Upper lobe of right lung (tissue), 1 donor: ENCODE data around the gene TSPEAR. TPM values are rescaled to one million over a fixed set of nuclear protein-coding genes. Genes with fewer than 3 reads are reported as not detected.

ENCODE experiments used
- ATAC-seq: fragments of 200-7000 bp; cut with Tn5 transposase; one replicate; pipeline ENCODE4 v1.9.1; 2020; ENCODE audit warnings: mild to moderate bottlenecking, moderate library complexity
- DNase-seq: peaks from one replicate; pipeline ENCODE4 v3.0.0-alpha.2; 2020
- H3K27ac ChIP-seq: fragments of 200-600 bp; one replicate; pipeline ENCODE4 v1.8.0; 2022
- H3K27me3 ChIP-seq: fragments of 200-600 bp; one replicate; pipeline ENCODE4 v1.8.0; 2022; ENCODE audit warnings: mild to moderate bottlenecking
- H3K36me3 ChIP-seq: fragments of 200-600 bp; one replicate; pipeline ENCODE4 v1.8.0; 2022
- H3K4me1 ChIP-seq: fragments of 200-600 bp; one replicate; pipeline ENCODE4 v1.8.0; 2022
- H3K4me3 ChIP-seq: fragments of 200-600 bp; one replicate; pipeline ENCODE4 v1.8.0; 2022; ENCODE audit warnings: mild to moderate bottlenecking
- H3K9me3 ChIP-seq: fragments of 200-600 bp; one replicate; pipeline ENCODE4 v1.8.0; 2022
- CTCF ChIP-seq: fragments of 200-600 bp; IDR thresholded peaks from one replicate; pipeline ENCODE4 v1.8.0; 2022; ENCODE audit warnings: antibody characterized with exemption
- intact Hi-C: fragments of 100-400 bp; cut with DNase I; formaldehyde crosslinking; loops from one replicate; pipeline ENCODE4 v1.11.0; 2022
- total RNA-seq: library from RNA; stranded (reverse); fragmentation: NEBNext Ultra II Directional; extraction: Animal tissue kit (Norgen Biotek cat#: 25700); gene quantifications from one replicate; pipeline ENCODE4 v1.2.1, GENCODE V29; 2021
- donor health status: DM: no; HTN: yes; CAD: no; lungs with severe emphysema.

Gene TSPEAR
- total RNA-seq, 1 donor from 2014 or later, result 0.23 TPM

GRCh38 chr21:44466996-44467858 lies 244.1 kb downstream of the TSPEAR start:
- Histone ChIP-seq H3K4me3 (no peak overlapping the region), H3K9me3 (no peaks in the 10 kb centered on the region), H3K36me3 (no peaks in the 10 kb centered on the region), H3K27ac (no peak overlapping the region), H3K27me3 (no peaks in the 10 kb centered on the region), H3K4me1 (no peaks in the 10 kb centered on the region)
- TF ChIP-seq CTCF, result no peak
- ATAC-seq, result no peak
- no peak for DNase-seq
- intact Hi-C loops, result no loop called here

- H3K4me1 ChIP-seq, result no peaks in the 10 kb centered on the region
- H3K4me3 ChIP-seq, result no peak overlapping the region
- H3K27ac ChIP-seq, result no peak overlapping the region
- ATAC-seq (no peak), DNase-seq (no peak)
- intact Hi-C loops, result no loop called here
- no peaks in the 10 kb centered on the region for H3K36me3 ChIP-seq
- no peaks in the 10 kb centered on the region for H3K9me3 ChIP-seq
- H3K27me3 ChIP-seq, result no peaks in the 10 kb centered on the region
- TF ChIP-seq CTCF, result no peak
These were observed 244.9 kb downstream of the TSPEAR start for GRCh38 chr21:44466351-44466954.

- Histone ChIP-seq H3K27ac (no peak overlapping the region), H3K4me1 (no peaks in the 10 kb centered on the region), H3K36me3 (no peaks in the 10 kb centered on the region), H3K27me3 (no peaks in the 10 kb centered on the region), H3K4me3 (no peak overlapping the region), H3K9me3 (no peaks in the 10 kb centered on the region)
- DNase-seq (no peak), ATAC-seq (no peak)
- intact Hi-C loops, result no loop called here
- no peak for TF ChIP-seq CTCF
These were observed 247.0 kb downstream of the TSPEAR start for GRCh38 chr21:44464351-44464750.

GRCh38 chr21:44463724-44464123 lies 247.6 kb downstream of the TSPEAR start:
- DNase-seq (no peak), ATAC-seq (no peak)
- Histone ChIP-seq H3K4me3 (no peak overlapping the region), H3K27ac (no peak overlapping the region), H3K9me3 (no peaks in the 10 kb centered on the region), H3K27me3 (no peaks in the 10 kb centered on the region), H3K36me3 (no peaks in the 10 kb centered on the region), H3K4me1 (no peaks in the 10 kb centered on the region)
- no peak for TF ChIP-seq CTCF
- intact Hi-C loops, result no loop called here

GRCh38 chr21:44462834-44463200 lies 248.6 kb downstream of the TSPEAR start:
- Histone ChIP-seq H3K4me3 (no peak overlapping the region), H3K4me1 (no peaks in the 10 kb centered on the region), H3K27me3 (no peaks in the 10 kb centered on the region), H3K9me3 (no peaks in the 10 kb centered on the region), H3K36me3 (no peaks in the 10 kb centered on the region), H3K27ac (no peak overlapping the region)
- DNase-seq, result no peak
- no peak for TF ChIP-seq CTCF
- intact Hi-C loops, result no loop called here
- ATAC-seq, result no peak
